BE2C (cell line): Measurements from ENCODE around the gene SUSD3.
A peak's percentile ranks its signal among the peaks of the same experiment; 100 is the strongest.

Experiments used
- DNase-seq: peaks from one replicate; pipeline ENCODE4 v3.0.0-alpha.2; 2020
- H3K27me3 ChIP-seq: fragments of 250-450 bp; sonication (Bioruptor Pico); 2 replicates; pipeline ENCODE4 v1.5.1; 2020; ENCODE audit warnings: mild to moderate bottlenecking
- H3K36me3 ChIP-seq: fragments of 250-450 bp; sonication (Bioruptor Pico); 2 replicates; pipeline ENCODE4 v1.5.1; 2020; ENCODE audit warnings: mild to moderate bottlenecking
- H3K4me1 ChIP-seq: fragments of 250-450 bp; sonication (Bioruptor Pico); 2 replicates; pipeline ENCODE4 v1.5.1; 2020
- H3K4me3 ChIP-seq: 2 replicates; pipeline ENCODE4 v1.5.1; 2011; ENCODE audit warnings: low read depth, low read length
- H3K9me3 ChIP-seq: fragments of 250-450 bp; sonication (Bioruptor Pico); 2 replicates; pipeline ENCODE4 v1.5.1; 2020
- CTCF ChIP-seq: IDR thresholded peaks from 2 replicates; pipeline ENCODE4 v1.5.1; 2012; ENCODE audit warnings: mild to moderate bottlenecking, low read depth, low read length

The SUSD3 gene

GRCh38 chr9:93093877-93094657, 35.6 kb downstream of the SUSD3 start:
- H3K9me3 ChIP-seq, result no peaks in the 10 kb centered on the region
- H3K36me3 ChIP-seq, result no peaks in the 10 kb centered on the region
- H3K27me3 ChIP-seq, result no peaks in the 10 kb centered on the region
- DNase-seq, result no peak
- TF ChIP-seq CTCF, result no peak
- peaks cover 3% of the 10 kb centered on the region; the same call in 1 of the 2 replicates for H3K4me1 ChIP-seq
- no peak overlapping the region for H3K4me3 ChIP-seq

GRCh38 chr9:93094658-93095204, 36.2 kb downstream of the SUSD3 start:
- H3K36me3 ChIP-seq, result no peaks in the 10 kb centered on the region
- H3K9me3 ChIP-seq, result no peaks in the 10 kb centered on the region
- DNase-seq, result no peak
- no peak for TF ChIP-seq CTCF
- H3K27me3 ChIP-seq, result no peaks in the 10 kb centered on the region
- H3K4me1 ChIP-seq, result peaks cover 3% of the 10 kb centered on the region; the same call in 1 of the 2 replicates
- peak overlapping the region; percentile 55 for H3K4me3 ChIP-seq

GRCh38 chr9:93095205-93096130, 37.0 kb downstream of the SUSD3 start:
- TF ChIP-seq CTCF, result no peak
- H3K36me3 ChIP-seq, result no peaks in the 10 kb centered on the region
- H3K27me3 ChIP-seq, result no peaks in the 10 kb centered on the region
- H3K4me1 ChIP-seq, result peaks cover 3% of the 10 kb centered on the region; the same call in 1 of the 2 replicates
- peak overlapping the region; percentile 55 for H3K4me3 ChIP-seq
- DNase-seq, result peak; percentile 100
- H3K9me3 ChIP-seq, result no peaks in the 10 kb centered on the region

GRCh38 chr9:93096131-93096802, 37.8 kb downstream of the SUSD3 start, which contains the start of gene CARD19:
CARD19 (plus strand) TSS chr9:93096217; CDS start chr9:93096346, 129 bp downstream.
- no peak for TF ChIP-seq CTCF
- peak within 1 kb of the TSS; percentile 77 for H3K4me3 ChIP-seq
- DNase-seq, result peak; percentile 39
- H3K9me3 ChIP-seq, result no peaks in the 10 kb centered on the region
- no peaks in the 10 kb centered on the region for H3K36me3 ChIP-seq
- peaks cover 3% of the 10 kb centered on the region; the same call in 1 of the 2 replicates for H3K4me1 ChIP-seq
- H3K27me3 ChIP-seq, result no peaks in the 10 kb centered on the region

GRCh38 chr9:93096811-93097382, 38.4 kb downstream of the SUSD3 start:
- DNase-seq, result no peak
- Histone ChIP-seq H3K4me1 (peaks cover 3% of the 10 kb centered on the region; the same call in 1 of the 2 replicates), H3K36me3 (no peaks in the 10 kb centered on the region), H3K4me3 (peak overlapping the region; percentile 77), H3K27me3 (no peaks in the 10 kb centered on the region), H3K9me3 (no peaks in the 10 kb centered on the region)
- no peak for TF ChIP-seq CTCF
